Gastroesophageal sphincter (tissue), 4 donors: ENCODE measurements around the gene OSBPL1A. TPM values are rescaled to one million over a fixed set of nuclear protein-coding genes. Genes with fewer than 3 reads are reported as not detected.

Experiments used
- ATAC-seq: fragments of 150-250 bp; one replicate; pipeline ENCODE4 v1.9.1; 2016; ENCODE audit warnings: mild to moderate bottlenecking, moderate library complexity
- H3K27ac ChIP-seq, 4 donors: fragments of 200-600 bp; sonication (generic) in 3 of 4; 1 replicate in 3 of 4; 2 replicates in 1 of 4; pipeline ENCODE4 v1.5.1; 2016 to 2019
- H3K27me3 ChIP-seq: fragments of 200-600 bp; sonication (generic); one replicate; pipeline ENCODE4 v1.5.1; 2019
- H3K36me3 ChIP-seq, 2 donors: fragments of 200-600 bp; sonication (generic); one replicate each; pipeline ENCODE4 v1.5.1; 2019; ENCODE audit warnings: control low read depth in 1 of 2
- H3K4me1 ChIP-seq, 3 donors: fragments of 200-600 bp; sonication (generic); 1 replicate in 2 of 3; 2 replicates in 1 of 3; pipeline ENCODE4 v1.5.1; 2016 to 2019; ENCODE audit warnings: control low read depth in 2 of 3
- H3K4me3 ChIP-seq, 2 donors: fragments of 200-600 bp; sonication (generic); one replicate each; pipeline ENCODE4 v1.5.1; 2019; ENCODE audit warnings: mild to moderate bottlenecking in 1 of 2, moderate library complexity in 1 of 2
- H3K9me3 ChIP-seq, 3 donors: fragments of 200-600 bp; sonication (generic); one replicate each; pipeline ENCODE4 v1.5.1; 2017 to 2019; ENCODE audit warnings: control low read depth in 2 of 3
- EP300 ChIP-seq: sonication (generic); formaldehyde crosslinking; IDR thresholded peaks from one replicate; pipeline ENCODE4 v1.6.1; 2017; ENCODE audit warnings: antibody characterized with exemption, mild to moderate bottlenecking
- POLR2A ChIP-seq, 2 donors: fragments of 450-650 bp; IDR thresholded peaks; one replicate each; pipeline ENCODE4 v1.6.1; 2017; ENCODE audit warnings: antibody characterized with exemption in 2 of 2, mild to moderate bottlenecking in 2 of 2, moderate library complexity in 1 of 2
- POLR2AphosphoS5 ChIP-seq: sonication (generic); formaldehyde crosslinking; IDR thresholded peaks from one replicate; pipeline ENCODE4 v1.6.1; 2017; ENCODE audit warnings: antibody characterized with exemption
- WGBS, 2 donors: methylation state at CpG; one replicate each; pipeline ENCODE4 v1.1.5; 2018; ENCODE audit warnings: low coverage in 1 of 2; 5-methylcytosine and 5-hydroxymethylcytosine counted together
- total RNA-seq, 4 donors: library from RNA; depleted of rRNA; stranded (reverse); fragments of >200 nt; gene quantifications; one replicate each; pipeline ENCODE4 v1.1.0, GENCODE V29; 2016
- TF ChIP-seq, protein P1 (sequence below), 4 experiments: fragments of 200-600 bp in 2 of 4; fragments of 450-650 bp in 2 of 4; sonication (generic) in 1 of 4; IDR thresholded peaks; one replicate each; pipeline ENCODE4 v1.5.1; 2017 to 2019; ENCODE audit warnings: antibody characterized with exemption in 4 of 4, mild to moderate bottlenecking in 2 of 4, moderate library complexity in 2 of 4

The OSBPL1A gene
- total RNA-seq, 4 donors from 2014 or later = 97.1 to 120 (median 116) TPM

DNA sequence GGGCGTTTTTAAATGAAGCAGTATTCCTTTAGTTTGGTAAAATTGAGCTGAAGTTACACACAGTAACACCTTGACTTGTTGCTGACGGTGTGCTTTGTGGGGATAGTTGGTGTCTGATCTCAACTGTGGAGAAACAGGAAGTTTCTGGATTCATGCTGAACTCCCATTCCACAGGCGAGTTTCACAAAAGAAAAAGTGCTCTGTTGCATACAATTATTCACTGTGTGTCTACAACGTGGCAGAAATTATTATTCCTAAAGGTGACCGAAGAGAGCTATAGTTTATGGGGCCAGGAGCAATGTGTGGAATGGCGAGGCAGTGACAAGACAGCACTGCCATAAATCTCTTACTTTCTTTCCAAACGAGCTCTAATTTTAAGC, 259.2 kb downstream of the OSBPL1A start:
- peak overlapping the region; percentile 38 to 58 for H3K4me3 ChIP-seq
- peak; percentile 14 for ATAC-seq
- no peaks in the 10 kb centered on the region for H3K27me3 ChIP-seq
- peaks cover 0 to 18% (median 0%) of the 10 kb centered on the region in 3 donors for H3K4me1 ChIP-seq
- H3K27ac ChIP-seq = peak overlapping the region in 3 of 4 donors; percentile 40 to 72 (median 53)
- 11 to 31% methylated on average over 6 to 7 of the region's 7 CpGs for WGBS, 2 donors
- no peaks in the 10 kb centered on the region for H3K9me3 ChIP-seq
- peaks cover 0 to 2% of the 10 kb centered on the region in 2 donors for H3K36me3 ChIP-seq
- TF ChIP-seq EP300 = no peak
- no peak for TF ChIP-seq POLR2AphosphoS5

DNA sequence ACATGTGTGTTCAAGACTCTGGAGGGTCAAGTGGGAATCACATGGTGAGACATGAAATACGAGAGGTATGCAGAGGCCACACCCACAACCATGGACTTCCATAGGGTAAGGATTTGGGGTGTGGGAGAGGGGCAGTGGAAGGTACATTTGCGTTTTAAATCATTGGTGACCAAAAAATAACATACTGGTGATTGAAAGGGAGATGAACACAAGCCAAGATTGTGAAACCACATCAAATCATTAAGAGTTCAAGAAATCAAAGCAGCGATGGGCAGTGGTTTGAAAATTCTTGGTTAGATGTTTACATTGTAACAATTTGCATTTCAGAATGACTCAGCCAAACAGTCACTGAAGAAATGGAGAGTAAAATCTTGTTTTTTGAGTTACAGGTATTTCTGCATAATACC, 260.7 kb downstream of the OSBPL1A start:
- Histone ChIP-seq H3K4me3 (no peak overlapping the region), H3K4me1 (peaks cover 0 to 18% (median 0%) of the 10 kb centered on the region in 3 donors), H3K27ac (no peak overlapping the region), H3K9me3 (no peaks in the 10 kb centered on the region), H3K36me3 (peaks cover 0 to 15% of the 10 kb centered on the region in 2 donors), H3K27me3 (no peaks in the 10 kb centered on the region)
- WGBS, 2 donors = 86 to 100% methylated on average over 2 to 3 of the region's 3 CpGs
- no peak for TF ChIP-seq EP300
- TF ChIP-seq, protein P1, sequence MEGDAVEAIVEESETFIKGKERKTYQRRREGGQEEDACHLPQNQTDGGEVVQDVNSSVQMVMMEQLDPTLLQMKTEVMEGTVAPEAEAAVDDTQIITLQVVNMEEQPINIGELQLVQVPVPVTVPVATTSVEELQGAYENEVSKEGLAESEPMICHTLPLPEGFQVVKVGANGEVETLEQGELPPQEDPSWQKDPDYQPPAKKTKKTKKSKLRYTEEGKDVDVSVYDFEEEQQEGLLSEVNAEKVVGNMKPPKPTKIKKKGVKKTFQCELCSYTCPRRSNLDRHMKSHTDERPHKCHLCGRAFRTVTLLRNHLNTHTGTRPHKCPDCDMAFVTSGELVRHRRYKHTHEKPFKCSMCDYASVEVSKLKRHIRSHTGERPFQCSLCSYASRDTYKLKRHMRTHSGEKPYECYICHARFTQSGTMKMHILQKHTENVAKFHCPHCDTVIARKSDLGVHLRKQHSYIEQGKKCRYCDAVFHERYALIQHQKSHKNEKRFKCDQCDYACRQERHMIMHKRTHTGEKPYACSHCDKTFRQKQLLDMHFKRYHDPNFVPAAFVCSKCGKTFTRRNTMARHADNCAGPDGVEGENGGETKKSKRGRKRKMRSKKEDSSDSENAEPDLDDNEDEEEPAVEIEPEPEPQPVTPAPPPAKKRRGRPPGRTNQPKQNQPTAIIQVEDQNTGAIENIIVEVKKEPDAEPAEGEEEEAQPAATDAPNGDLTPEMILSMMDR (IDR thresholded peaks at IDR 0.05) = no peak
- no peak for ATAC-seq

DNA sequence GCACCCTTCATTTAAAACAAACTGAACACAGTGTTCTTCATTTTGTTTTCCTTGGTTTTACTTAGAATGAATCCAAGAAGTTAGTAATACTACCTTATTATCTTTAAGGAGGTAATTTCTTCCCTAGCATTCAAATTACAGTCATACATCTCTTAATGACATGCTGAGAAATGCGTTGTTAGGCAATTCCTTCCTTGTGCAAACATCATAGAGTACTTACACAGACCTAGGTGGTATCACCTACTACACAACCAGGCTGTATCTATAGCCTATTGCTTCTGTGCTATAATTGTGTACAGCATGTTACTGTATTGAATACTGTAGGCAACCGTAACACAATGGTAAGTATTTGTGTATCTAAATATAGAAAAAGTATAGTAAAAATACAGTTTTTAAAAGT, 267.1 kb downstream of the OSBPL1A start:
- Histone ChIP-seq H3K27me3 (no peaks in the 10 kb centered on the region), H3K4me3 (no peak overlapping the region), H3K27ac (no peak overlapping the region), H3K36me3 (peaks cover 0 to 58% of the 10 kb centered on the region in 2 donors), H3K9me3 (no peaks in the 10 kb centered on the region), H3K4me1 (no peaks in the 10 kb centered on the region)
- whole genome bisulfite sequencing, 2 donors = 85 to 93% methylated on average over 2 of the region's 2 CpGs
- no peak for TF ChIP-seq POLR2AphosphoS5
- TF ChIP-seq POLR2A (IDR thresholded peaks at IDR 0.05) = no peak
- TF ChIP-seq EP300 = no peak
- TF ChIP-seq, protein P1 (IDR thresholded peaks at IDR 0.05) = no peak
- no peak for ATAC-seq

DNA sequence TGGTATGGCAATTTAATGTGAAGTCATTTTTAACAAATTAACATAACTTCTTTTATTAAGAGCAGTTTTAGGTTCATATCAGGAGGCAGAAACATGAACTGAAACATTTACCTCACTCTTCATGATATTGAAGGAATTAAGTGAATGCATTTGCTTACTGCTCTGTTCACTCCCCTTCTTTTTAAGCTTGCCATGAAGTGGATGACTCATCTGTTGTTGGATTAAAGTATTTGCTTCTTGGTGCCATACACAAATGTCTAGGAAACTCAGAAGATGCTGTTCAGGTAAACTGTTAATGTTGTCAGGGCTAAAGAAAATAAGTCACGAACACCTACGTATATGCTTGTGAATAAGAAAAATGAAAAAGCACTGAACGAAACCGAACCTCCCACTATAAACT, 268.9 kb downstream of the OSBPL1A start:
- no peak for ATAC-seq
- TF ChIP-seq, protein P1 (IDR thresholded peaks at IDR 0.05) = no peak
- TF ChIP-seq POLR2AphosphoS5 = no peak
- no peak for TF ChIP-seq EP300
- no peak for TF ChIP-seq POLR2A (IDR thresholded peaks at IDR 0.05)
- Histone ChIP-seq H3K9me3 (no peaks in the 10 kb centered on the region), H3K4me3 (no peak overlapping the region), H3K27me3 (no peaks in the 10 kb centered on the region), H3K27ac (no peak overlapping the region), H3K36me3 (peaks cover 0 to 76% of the 10 kb centered on the region in 2 donors), H3K4me1 (no peaks in the 10 kb centered on the region)
- WGBS, 2 donors = 94 to 100% methylated on average over 3 to 4 of the region's 4 CpGs

GRCh38 chr18:24127735-24128134, 269.9 kb downstream of the OSBPL1A start:
- TF ChIP-seq POLR2AphosphoS5 (no peak), EP300 (no peak), POLR2A (IDR thresholded peaks at IDR 0.05) (no peak)
- TF ChIP-seq, protein P1 (IDR thresholded peaks at IDR 0.05) = no peak
- Histone ChIP-seq H3K27me3 (no peaks in the 10 kb centered on the region), H3K4me1 (no peaks in the 10 kb centered on the region), H3K36me3 (peaks cover 0 to 74% of the 10 kb centered on the region in 2 donors), H3K4me3 (no peak overlapping the region), H3K9me3 (no peaks in the 10 kb centered on the region), H3K27ac (no peak overlapping the region)
- no peak for ATAC-seq
- WGBS, 2 donors = 75 to 96% methylated on average over 2 to 3 of the region's 3 CpGs
